ENCODE measurements around the gene FILIP1L.

FILIP1L gene

DNA sequence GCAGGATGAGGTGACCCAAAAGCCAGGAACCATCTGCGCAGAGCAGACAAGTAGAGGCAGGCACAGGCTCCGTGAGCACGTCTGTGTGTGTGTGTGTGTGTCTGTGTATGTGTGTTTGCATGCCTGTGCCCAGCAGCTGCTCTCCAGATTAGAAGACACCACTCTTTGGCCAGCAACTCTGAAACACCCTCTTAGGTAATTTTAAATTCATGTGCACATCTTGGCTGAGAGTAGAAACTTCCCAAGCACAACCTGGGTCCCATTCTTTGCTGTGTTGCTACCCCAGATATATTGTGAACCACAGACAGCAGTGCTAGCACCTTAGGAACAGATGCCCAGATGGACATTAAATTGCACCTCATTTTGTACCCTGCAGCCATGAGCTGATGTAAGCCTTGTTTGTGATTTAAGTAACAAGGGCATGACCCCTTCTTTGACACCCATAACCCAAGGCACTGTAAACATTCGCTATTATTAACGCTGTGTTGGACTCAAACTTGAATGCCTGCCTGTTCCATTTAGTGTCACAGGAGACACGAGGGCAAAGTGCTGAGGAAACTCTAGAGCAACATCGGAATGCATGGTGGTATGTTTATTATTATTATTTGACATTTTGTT is at the start of gene FILIP1L:
TSS of gene FILIP1L (minus strand) at position 89 of the 618 bp plus-strand sequence.
- H3K27ac Mint-ChIP-seq, result no peak within 1 kb of the TSS
- H3K27me3 Mint-ChIP-seq, result no peaks in the 10 kb centered on the region
- H3K4me3 Mint-ChIP-seq, result no peak within 1 kb of the TSS
- peaks cover 11% of the 10 kb centered on the region for H3K36me3 Mint-ChIP-seq
- H3K9me3 Mint-ChIP-seq, result no peaks in the 10 kb centered on the region
- H3K4me1 Mint-ChIP-seq, result no peaks in the 10 kb centered on the region

DNA sequence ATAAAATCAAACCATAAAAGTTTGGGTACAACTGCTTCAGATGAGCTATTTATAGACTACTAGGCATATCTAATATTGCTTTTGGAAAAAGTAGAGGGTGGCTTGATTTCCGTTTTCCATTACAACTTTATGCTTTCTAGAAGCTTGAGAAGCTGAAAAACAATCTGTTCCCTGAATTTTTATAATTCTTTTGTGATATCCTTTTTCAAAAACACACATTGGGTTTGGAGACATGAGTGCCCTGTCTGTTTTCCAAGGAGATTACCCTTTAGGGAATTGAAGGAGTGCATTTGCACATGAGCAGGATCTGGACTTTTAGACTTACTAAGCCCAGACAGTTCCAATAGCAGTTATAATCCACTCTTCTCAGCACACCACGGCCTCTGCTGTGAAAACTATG is 49.5 kb upstream of the FILIP1L start:
- H3K36me3 Mint-ChIP-seq, result peaks cover 20% of the 10 kb centered on the region
- no peak overlapping the region for H3K4me3 Mint-ChIP-seq
- H3K27me3 Mint-ChIP-seq, result no peaks in the 10 kb centered on the region
- no peaks in the 10 kb centered on the region for H3K9me3 Mint-ChIP-seq
- H3K27ac Mint-ChIP-seq, result no peak overlapping the region
- H3K4me1 Mint-ChIP-seq, result peaks cover 4% of the 10 kb centered on the region

- H3K4me1 Mint-ChIP-seq, result peaks cover 4% of the 10 kb centered on the region
- H3K36me3 Mint-ChIP-seq, result peaks cover 26% of the 10 kb centered on the region
- no peak overlapping the region for H3K4me3 Mint-ChIP-seq
- H3K27me3 Mint-ChIP-seq, result no peaks in the 10 kb centered on the region
- H3K9me3 Mint-ChIP-seq, result peaks cover 6% of the 10 kb centered on the region
- H3K27ac Mint-ChIP-seq, result no peak overlapping the region
These were observed 46.2 kb upstream of the FILIP1L start for GRCh38 chr3:100160521-100160920.

- no peak overlapping the region for H3K27ac Mint-ChIP-seq
- peaks cover 4% of the 10 kb centered on the region for H3K4me1 Mint-ChIP-seq
- H3K36me3 Mint-ChIP-seq, result peaks cover 33% of the 10 kb centered on the region
- H3K9me3 Mint-ChIP-seq, result peaks cover 13% of the 10 kb centered on the region
- no peaks in the 10 kb centered on the region for H3K27me3 Mint-ChIP-seq
- H3K4me3 Mint-ChIP-seq, result no peak overlapping the region
These were observed 45.2 kb upstream of the FILIP1L start for GRCh38 chr3:100159331-100160153.

- H3K9me3 Mint-ChIP-seq, result peaks cover 13% of the 10 kb centered on the region
- H3K4me3 Mint-ChIP-seq, result no peak overlapping the region
- peaks cover 30% of the 10 kb centered on the region for H3K36me3 Mint-ChIP-seq
- H3K27ac Mint-ChIP-seq, result no peak overlapping the region
- H3K4me1 Mint-ChIP-seq, result peaks cover 4% of the 10 kb centered on the region
- no peaks in the 10 kb centered on the region for H3K27me3 Mint-ChIP-seq
These were observed 44.6 kb upstream of the FILIP1L start for GRCh38 chr3:100158918-100159330.

GRCh38 chr3:100157685-100158084 is 43.4 kb upstream of the FILIP1L start:
- H3K27me3 Mint-ChIP-seq, result no peaks in the 10 kb centered on the region
- H3K4me3 Mint-ChIP-seq, result no peak overlapping the region
- no peak overlapping the region for H3K27ac Mint-ChIP-seq
- peaks cover 14% of the 10 kb centered on the region for H3K9me3 Mint-ChIP-seq
- H3K36me3 Mint-ChIP-seq, result peaks cover 36% of the 10 kb centered on the region
- H3K4me1 Mint-ChIP-seq, result peaks cover 4% of the 10 kb centered on the region

DNA sequence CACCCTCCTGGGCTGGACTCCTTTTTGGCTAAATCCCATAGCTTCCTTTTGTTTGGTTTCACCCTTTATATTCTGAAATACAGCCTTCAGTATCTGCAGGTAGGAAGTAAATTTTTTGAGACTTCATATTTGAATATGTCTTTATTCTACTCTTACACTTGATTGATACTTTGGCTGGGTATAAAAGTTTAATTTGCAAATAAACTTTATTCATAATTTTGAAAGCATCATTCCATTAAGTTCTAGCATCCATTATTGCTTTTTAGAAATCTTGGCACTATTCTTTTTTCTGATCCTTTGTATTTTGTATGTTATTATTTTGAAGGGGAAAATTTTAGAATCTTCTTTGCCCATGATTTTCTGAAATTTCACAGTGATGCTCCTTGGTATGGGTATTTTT is 41.3 kb upstream of the FILIP1L start:
- Mint-ChIP-seq H3K4me1 (peaks cover 4% of the 10 kb centered on the region), H3K4me3 (no peak overlapping the region), H3K36me3 (peaks cover 48% of the 10 kb centered on the region), H3K27ac (no peak overlapping the region), H3K9me3 (peaks cover 19% of the 10 kb centered on the region), H3K27me3 (no peaks in the 10 kb centered on the region)

DNA sequence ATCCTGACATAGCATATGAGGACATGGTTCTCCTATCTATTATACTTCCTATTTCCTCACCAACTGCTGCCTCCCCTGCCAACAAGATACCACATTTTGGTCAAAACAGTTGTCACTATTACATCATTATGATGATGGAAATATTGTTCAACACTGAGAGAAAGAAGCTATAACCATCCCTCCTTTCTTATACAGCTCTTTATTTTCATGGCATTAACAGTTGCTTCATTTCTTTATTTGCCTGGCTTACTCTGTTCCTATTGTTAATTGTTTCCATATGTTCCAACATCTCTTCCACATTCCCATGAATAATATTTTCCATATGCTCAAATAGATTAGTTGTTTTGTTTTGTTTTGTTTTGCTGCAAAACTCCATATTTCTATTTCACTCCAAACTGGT is 40.8 kb upstream of the FILIP1L start:
- no peak overlapping the region for H3K4me3 Mint-ChIP-seq

DNA sequence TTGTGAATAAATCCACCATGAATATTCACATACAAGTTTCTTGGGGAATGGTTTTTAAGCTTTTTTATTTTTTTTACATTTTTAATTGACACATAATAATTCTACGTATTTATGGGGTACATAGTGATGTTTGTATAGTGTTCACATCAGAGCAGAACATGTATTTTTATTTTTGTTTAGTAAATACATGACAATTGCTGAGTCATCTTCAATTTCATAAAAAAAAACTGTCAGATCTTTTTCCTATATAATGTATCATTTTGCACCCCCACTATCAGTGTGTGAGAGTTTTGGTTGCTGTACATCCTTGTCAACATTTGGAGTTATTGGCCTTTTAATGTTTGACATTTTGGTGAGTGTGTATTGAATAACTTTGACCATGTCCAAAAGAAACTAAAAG is 39.9 kb upstream of the FILIP1L start:
- H3K27ac Mint-ChIP-seq, result no peak overlapping the region
- H3K4me3 Mint-ChIP-seq, result no peak overlapping the region
- no peaks in the 10 kb centered on the region for H3K27me3 Mint-ChIP-seq
- no peaks in the 10 kb centered on the region for H3K4me1 Mint-ChIP-seq
- H3K36me3 Mint-ChIP-seq, result peaks cover 52% of the 10 kb centered on the region
- peaks cover 19% of the 10 kb centered on the region for H3K9me3 Mint-ChIP-seq

More for the DNA sequence above, 40.8 kb upstream of the FILIP1L start:
- peaks cover 48% of the 10 kb centered on the region for H3K36me3 Mint-ChIP-seq
- no peak overlapping the region for H3K27ac Mint-ChIP-seq
- H3K4me1 Mint-ChIP-seq, result peaks cover 3% of the 10 kb centered on the region
- peaks cover 19% of the 10 kb centered on the region for H3K9me3 Mint-ChIP-seq
- H3K27me3 Mint-ChIP-seq, result no peaks in the 10 kb centered on the region

GRCh38 chr3:100151024-100151707 is 36.9 kb upstream of the FILIP1L start:
- Mint-ChIP-seq H3K27ac (no peak overlapping the region), H3K4me1 (no peaks in the 10 kb centered on the region), H3K9me3 (peaks cover 12% of the 10 kb centered on the region), H3K36me3 (peaks cover 50% of the 10 kb centered on the region), H3K27me3 (no peaks in the 10 kb centered on the region), H3K4me3 (no peak overlapping the region)

GRCh38 chr3:100150473-100150872 is 36.2 kb upstream of the FILIP1L start:
- Mint-ChIP-seq H3K4me1 (no peaks in the 10 kb centered on the region), H3K9me3 (peaks cover 12% of the 10 kb centered on the region), H3K27ac (no peak overlapping the region), H3K4me3 (no peak overlapping the region), H3K36me3 (peaks cover 49% of the 10 kb centered on the region), H3K27me3 (no peaks in the 10 kb centered on the region)

DNA sequence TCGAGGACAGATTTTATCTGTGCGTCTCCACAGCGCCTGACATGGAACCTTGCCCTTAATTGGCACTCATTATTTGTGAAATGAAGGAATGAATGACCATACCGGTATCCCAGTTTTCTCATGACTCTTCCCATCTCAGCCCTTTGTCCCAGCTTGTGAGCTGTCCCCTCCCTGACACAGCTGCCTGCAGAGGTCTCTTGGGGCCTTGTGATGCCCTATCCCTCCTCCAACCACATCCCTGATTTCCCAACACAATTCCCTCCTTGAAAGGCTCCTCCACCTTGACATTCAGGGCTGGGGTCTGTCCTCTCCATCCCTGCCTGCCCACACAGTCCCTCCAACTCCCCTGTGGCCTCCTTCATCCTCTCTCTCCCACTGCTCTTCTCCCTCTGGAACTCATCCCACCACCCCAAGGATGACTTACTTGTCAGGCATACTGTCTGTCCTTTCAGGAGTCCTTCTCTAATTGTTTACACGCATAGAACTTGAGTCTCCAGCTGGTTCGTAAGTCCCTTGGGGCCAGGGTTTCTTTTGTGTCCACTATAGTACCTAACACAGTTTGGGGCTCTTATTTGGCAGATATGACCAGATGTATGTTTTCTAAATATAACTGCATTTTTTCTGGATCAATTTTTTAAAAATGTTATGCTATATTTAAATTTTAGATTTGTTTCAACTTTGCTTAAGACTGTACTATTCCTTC is 35.6 kb upstream of the FILIP1L start:
- Mint-ChIP-seq H3K4me3 (no peak overlapping the region), H3K4me1 (no peaks in the 10 kb centered on the region), H3K27me3 (no peaks in the 10 kb centered on the region), H3K36me3 (peaks cover 43% of the 10 kb centered on the region), H3K27ac (no peak overlapping the region), H3K9me3 (peaks cover 6% of the 10 kb centered on the region)

DNA sequence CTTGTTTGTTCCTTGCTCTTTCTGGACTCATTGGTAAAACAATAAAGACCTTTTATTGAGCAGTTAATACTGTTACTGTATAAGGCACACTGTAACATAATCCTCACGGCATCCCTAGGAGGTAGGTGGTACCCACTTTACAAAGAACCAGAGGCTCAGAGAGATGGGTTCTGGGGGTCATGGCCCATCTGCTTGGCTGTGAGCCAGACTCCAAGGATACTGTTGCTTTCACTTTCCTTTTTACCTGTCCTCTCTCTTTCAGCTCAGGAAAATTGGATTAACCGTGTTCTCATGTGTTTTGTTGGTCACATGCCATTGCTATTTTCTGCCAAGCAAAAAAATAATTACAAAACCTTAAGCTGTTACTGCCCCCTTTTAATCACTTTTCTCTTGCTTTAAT is 34.8 kb upstream of the FILIP1L start:
- H3K4me1 Mint-ChIP-seq, result no peaks in the 10 kb centered on the region
- peaks cover 6% of the 10 kb centered on the region for H3K9me3 Mint-ChIP-seq
- H3K27ac Mint-ChIP-seq, result no peak overlapping the region
- no peaks in the 10 kb centered on the region for H3K27me3 Mint-ChIP-seq
- H3K36me3 Mint-ChIP-seq, result peaks cover 43% of the 10 kb centered on the region
- H3K4me3 Mint-ChIP-seq, result no peak overlapping the region

DNA sequence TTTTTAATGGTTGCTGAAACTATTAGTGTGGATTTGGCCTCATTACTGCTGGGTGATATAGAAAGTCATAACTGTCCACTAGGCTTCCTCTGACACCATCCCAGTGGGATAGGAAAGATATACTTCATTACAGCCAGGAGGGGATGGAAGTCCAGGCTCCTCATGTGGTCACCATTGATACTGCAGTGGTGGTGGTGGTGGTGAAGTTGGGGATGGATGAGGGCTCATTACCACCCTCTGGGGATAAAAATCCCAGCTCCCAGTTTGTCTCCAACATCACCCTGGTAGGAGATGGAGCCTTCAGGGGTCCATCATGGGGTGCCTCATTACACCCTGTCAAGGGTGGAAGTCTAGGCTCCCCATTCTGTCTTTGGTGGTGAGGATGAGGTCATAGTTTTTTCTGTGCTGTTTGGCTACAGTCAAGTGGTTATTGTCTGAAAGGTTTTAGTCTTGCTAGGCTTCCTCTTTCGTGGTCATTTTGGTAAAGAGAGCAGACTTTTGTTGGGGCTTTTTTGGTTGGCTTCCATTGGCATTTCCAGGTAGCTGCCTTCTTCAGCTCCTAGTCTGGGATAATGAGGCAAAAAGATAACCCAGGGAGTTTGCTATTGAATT is 30.1 kb upstream of the FILIP1L start:
- Mint-ChIP-seq H3K36me3 (peaks cover 26% of the 10 kb centered on the region), H3K4me1 (no peaks in the 10 kb centered on the region), H3K9me3 (peaks cover 5% of the 10 kb centered on the region), H3K27me3 (no peaks in the 10 kb centered on the region), H3K4me3 (no peak overlapping the region), H3K27ac (no peak overlapping the region)

- no peak overlapping the region for H3K27ac Mint-ChIP-seq
These were observed 27.3 kb upstream of the FILIP1L start for GRCh38 chr3:100141586-100141985.

More at GRCh38 chr3:100141586-100141985, 27.3 kb upstream of the FILIP1L start:
- H3K36me3 Mint-ChIP-seq, result peaks cover 19% of the 10 kb centered on the region
- H3K27me3 Mint-ChIP-seq, result no peaks in the 10 kb centered on the region
- peaks cover 8% of the 10 kb centered on the region for H3K9me3 Mint-ChIP-seq
- H3K4me3 Mint-ChIP-seq, result no peak overlapping the region
- no peaks in the 10 kb centered on the region for H3K4me1 Mint-ChIP-seq
